Osteocyte (in vitro differentiated cells): ENCODE measurements around the gene ADAM17. TPM values are rescaled to one million over a fixed set of nuclear protein-coding genes. Genes with fewer than 3 reads are reported as not detected.

Experiments used
- DNase-seq: peaks from one replicate; pipeline ENCODE4 v3.0.0; 2021; ENCODE audit warnings: mixed read lengths; ENCODE audit not compliant: unreplicated experiment; ENCODE audit errors: extremely low spot score
- H3K27ac Mint-ChIP-seq: one replicate; pipeline ENCODE4 v1.8.0; 2021; ENCODE audit warnings: mild to moderate bottlenecking, mixed read lengths; ENCODE audit not compliant: unreplicated experiment
- H3K27me3 Mint-ChIP-seq: one replicate; pipeline ENCODE4 v1.8.0; 2021; ENCODE audit warnings: mixed read lengths; ENCODE audit not compliant: unreplicated experiment
- H3K36me3 Mint-ChIP-seq: one replicate; pipeline ENCODE4 v1.8.0; 2021; ENCODE audit warnings: mixed read lengths; ENCODE audit not compliant: unreplicated experiment
- H3K4me1 Mint-ChIP-seq: one replicate; pipeline ENCODE4 v1.8.0; 2021; ENCODE audit warnings: mixed read lengths; ENCODE audit not compliant: unreplicated experiment
- H3K4me3 Mint-ChIP-seq: one replicate; pipeline ENCODE4 v1.8.0; 2021; ENCODE audit warnings: mild to moderate bottlenecking, moderate library complexity, mixed read lengths; ENCODE audit not compliant: unreplicated experiment
- H3K9me3 Mint-ChIP-seq: one replicate; pipeline ENCODE4 v1.8.0; 2021; ENCODE audit warnings: mixed read lengths; ENCODE audit not compliant: unreplicated experiment
- total RNA-seq: library from RNA; stranded (reverse); gene quantifications from 2 replicates; pipeline ENCODE4 v1.2.1, GENCODE V29; 2021
- TF ChIP-seq, protein P1 (sequence below): fragments of 200-600 bp; sonication (generic); IDR thresholded peaks from 2 replicates; pipeline ENCODE4 v1.5.0; 2021; ENCODE audit warnings: antibody characterized with exemption, mild to moderate bottlenecking, moderate library complexity

Gene ADAM17
- total RNA-seq, 1 donor from 2014 or later = 36.4 TPM

DNA sequence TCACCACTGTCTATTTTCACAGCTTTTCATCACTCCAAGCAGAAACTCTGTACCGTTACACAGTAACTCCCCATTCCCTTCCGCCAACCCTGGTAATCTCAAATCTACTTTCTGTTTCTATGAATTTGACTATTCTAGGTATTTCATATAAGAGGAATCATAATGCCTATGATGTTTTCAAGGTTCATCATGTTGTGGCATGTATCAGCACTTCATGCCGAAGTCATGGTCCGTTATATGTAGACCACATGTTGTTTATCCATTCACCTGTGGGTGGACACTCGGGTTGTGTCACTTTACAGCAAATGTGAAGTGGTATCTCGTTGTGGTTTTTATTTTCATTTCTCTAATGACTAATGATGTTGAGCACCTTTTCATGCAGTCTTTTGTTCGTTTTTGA is 110.5 kb downstream of the ADAM17 start:
- Mint-ChIP-seq H3K36me3 (peaks cover 46% of the 10 kb centered on the region), H3K4me3 (no peak overlapping the region), H3K27me3 (no peaks in the 10 kb centered on the region), H3K4me1 (no peaks in the 10 kb centered on the region), H3K9me3 (no peaks in the 10 kb centered on the region), H3K27ac (no peak overlapping the region)
- DNase-seq = no peak
- TF ChIP-seq, protein P1, sequence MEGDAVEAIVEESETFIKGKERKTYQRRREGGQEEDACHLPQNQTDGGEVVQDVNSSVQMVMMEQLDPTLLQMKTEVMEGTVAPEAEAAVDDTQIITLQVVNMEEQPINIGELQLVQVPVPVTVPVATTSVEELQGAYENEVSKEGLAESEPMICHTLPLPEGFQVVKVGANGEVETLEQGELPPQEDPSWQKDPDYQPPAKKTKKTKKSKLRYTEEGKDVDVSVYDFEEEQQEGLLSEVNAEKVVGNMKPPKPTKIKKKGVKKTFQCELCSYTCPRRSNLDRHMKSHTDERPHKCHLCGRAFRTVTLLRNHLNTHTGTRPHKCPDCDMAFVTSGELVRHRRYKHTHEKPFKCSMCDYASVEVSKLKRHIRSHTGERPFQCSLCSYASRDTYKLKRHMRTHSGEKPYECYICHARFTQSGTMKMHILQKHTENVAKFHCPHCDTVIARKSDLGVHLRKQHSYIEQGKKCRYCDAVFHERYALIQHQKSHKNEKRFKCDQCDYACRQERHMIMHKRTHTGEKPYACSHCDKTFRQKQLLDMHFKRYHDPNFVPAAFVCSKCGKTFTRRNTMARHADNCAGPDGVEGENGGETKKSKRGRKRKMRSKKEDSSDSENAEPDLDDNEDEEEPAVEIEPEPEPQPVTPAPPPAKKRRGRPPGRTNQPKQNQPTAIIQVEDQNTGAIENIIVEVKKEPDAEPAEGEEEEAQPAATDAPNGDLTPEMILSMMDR = no peak

DNA sequence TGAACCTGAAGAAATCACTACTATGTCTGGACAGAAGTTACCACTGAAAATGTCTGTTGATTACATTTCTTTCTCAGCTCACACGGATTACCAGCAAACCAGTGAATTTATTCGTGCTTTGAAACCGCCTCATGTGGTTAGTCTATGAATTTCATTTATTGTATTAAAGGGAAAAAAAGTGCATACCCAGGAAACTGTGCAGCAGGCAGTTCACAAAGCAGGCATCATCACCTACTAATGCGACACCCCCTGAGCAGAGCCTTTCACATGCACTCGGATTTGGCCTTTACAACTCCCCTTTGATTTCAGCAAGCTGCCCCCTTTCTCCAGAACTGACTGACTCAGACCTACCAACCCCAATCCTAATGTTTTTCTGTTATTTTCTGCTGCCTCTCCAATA is 112.1 kb downstream of the ADAM17 start:
- Mint-ChIP-seq H3K9me3 (no peaks in the 10 kb centered on the region), H3K4me3 (no peak overlapping the region), H3K36me3 (peaks cover 44% of the 10 kb centered on the region), H3K4me1 (no peaks in the 10 kb centered on the region), H3K27ac (no peak overlapping the region), H3K27me3 (no peaks in the 10 kb centered on the region)
- TF ChIP-seq, protein P1 = no peak
- DNase-seq = no peak

DNA sequence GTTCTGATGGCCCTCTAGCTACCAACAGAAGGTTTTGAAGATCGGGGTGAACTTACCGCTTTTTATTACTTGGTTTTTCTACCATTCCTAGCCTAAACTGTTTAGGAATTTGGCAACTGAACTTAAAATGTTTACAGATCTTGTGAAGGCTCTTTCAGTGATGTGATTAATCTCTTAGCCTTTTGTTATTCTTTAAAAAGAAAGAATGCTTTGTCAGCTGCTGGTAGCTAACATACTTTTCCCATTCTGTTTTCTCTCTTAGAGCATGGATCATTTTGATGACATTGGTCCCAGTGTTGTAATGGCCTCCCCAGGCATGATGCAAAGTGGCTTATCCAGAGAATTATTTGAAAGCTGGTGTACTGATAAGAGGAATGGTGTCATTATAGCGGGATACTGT is 114.1 kb downstream of the ADAM17 start:
- no peak overlapping the region for H3K27ac Mint-ChIP-seq
- TF ChIP-seq, protein P1 = no peak
- peaks cover 53% of the 10 kb centered on the region for H3K36me3 Mint-ChIP-seq
- H3K4me1 Mint-ChIP-seq = no peaks in the 10 kb centered on the region
- H3K27me3 Mint-ChIP-seq = no peaks in the 10 kb centered on the region
- H3K9me3 Mint-ChIP-seq = no peaks in the 10 kb centered on the region
- no peak overlapping the region for H3K4me3 Mint-ChIP-seq
- DNase-seq = no peak

DNA sequence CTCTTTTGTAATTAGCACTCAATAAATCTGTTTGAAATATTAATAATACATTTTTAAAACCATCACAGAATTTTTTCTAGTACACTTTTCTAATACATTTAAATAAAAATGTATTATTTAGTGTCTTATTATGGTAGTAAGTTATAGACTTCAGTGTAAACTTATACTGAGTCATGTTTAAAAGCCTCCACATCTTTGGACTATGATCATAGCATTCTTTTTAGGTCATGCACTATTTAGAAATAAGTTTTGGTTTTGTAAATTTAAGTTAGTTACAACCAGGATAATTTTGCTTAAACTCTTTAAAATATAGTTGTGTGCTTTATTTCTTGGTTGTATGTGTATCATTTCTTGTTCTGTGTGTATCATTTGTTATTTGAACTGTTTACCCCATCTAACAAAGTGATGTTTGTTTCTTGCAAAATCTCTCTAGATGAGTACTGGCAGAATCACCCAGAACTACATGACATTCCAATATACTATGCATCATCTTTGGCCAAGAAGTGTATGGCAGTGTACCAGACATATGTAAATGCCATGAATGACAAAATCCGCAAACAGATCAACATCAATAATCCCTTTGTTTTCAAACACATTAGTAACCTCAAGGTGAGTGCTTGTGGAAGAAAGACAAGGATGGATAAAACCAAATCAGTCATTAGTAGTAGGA is 115.4 kb downstream of the ADAM17 start:
- TF ChIP-seq, protein P1 = no peak
- no peaks in the 10 kb centered on the region for H3K4me1 Mint-ChIP-seq
- H3K9me3 Mint-ChIP-seq = no peaks in the 10 kb centered on the region
- no peak overlapping the region for H3K27ac Mint-ChIP-seq
- no peaks in the 10 kb centered on the region for H3K27me3 Mint-ChIP-seq
- no peak for DNase-seq
- H3K36me3 Mint-ChIP-seq = peaks cover 49% of the 10 kb centered on the region
- H3K4me3 Mint-ChIP-seq = no peak overlapping the region

DNA sequence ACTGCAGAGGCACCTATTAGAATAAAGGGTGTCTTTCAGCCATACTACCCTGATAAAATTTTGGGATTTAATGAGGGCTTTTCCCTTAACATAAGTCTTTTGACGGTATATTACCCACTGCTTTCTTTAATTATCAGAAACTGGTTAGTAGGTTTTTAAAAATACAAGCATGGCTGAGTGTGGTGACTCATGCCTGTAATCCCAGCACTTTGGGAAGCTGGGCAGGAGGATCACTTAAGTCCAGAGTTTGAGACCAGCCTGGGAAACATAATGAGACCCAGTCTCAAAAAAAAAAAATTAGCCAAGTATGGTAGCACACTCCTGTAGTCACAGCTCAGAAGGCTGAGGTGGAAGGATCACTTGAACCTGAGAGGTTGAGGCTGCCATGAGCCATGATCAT is 116.1 kb downstream of the ADAM17 start:
- DNase-seq = no peak
- peaks cover 48% of the 10 kb centered on the region for H3K36me3 Mint-ChIP-seq
- no peak overlapping the region for H3K4me3 Mint-ChIP-seq
- no peak overlapping the region for H3K27ac Mint-ChIP-seq
- H3K9me3 Mint-ChIP-seq = no peaks in the 10 kb centered on the region
- TF ChIP-seq, protein P1 = no peak
- no peaks in the 10 kb centered on the region for H3K4me1 Mint-ChIP-seq
- no peaks in the 10 kb centered on the region for H3K27me3 Mint-ChIP-seq

Other genes with a start within 250 kb of the ADAM17 start
- 91.8 and 98.0 TPM in 2 replicates for gene ITGB1BP1, start 132.3 kb downstream of the ADAM17 start, total RNA-seq
- 27.7 and 28.8 TPM in 2 replicates for gene CPSF3, start 132.2 kb downstream of the ADAM17 start, total RNA-seq
- gene IAH1, start 81.3 kb downstream of the ADAM17 start, total RNA-seq = 68.7 and 71.6 TPM in 2 replicates
- gene YWHAQ, start 75.2 kb upstream of the ADAM17 start, total RNA-seq = 296 and 307 TPM in 2 replicates